Sigmoid colon (tissue), 4 donors: ENCODE measurements around the gene OR3A3.

ENCODE experiments used
- CTCF ChIP-seq, 4 experiments: fragments of 450-650 bp in 3 of 4; fragments of 200-600 bp in 1 of 4; IDR thresholded peaks; one replicate each; pipeline ENCODE4 v1.5.1; 2016 to 2019; ENCODE audit warnings: antibody characterized with exemption in 4 of 4, mild to moderate bottlenecking in 3 of 4, moderate library complexity in 2 of 4
- EP300 ChIP-seq, 4 donors: sonication (generic); formaldehyde crosslinking; IDR thresholded peaks; one replicate each; pipeline ENCODE4 v1.6.1; 2017; ENCODE audit warnings: antibody characterized with exemption in 4 of 4
- POLR2A ChIP-seq, 2 donors: fragments of 450-650 bp; IDR thresholded peaks; one replicate each; pipeline ENCODE4 v1.6.1; 2016; ENCODE audit warnings: antibody characterized with exemption in 2 of 2, mild to moderate bottlenecking in 2 of 2, moderate library complexity in 2 of 2
- POLR2AphosphoS5 ChIP-seq, 4 donors: sonication (generic); formaldehyde crosslinking; IDR thresholded peaks; one replicate each; pipeline ENCODE4 v1.6.1; 2017; ENCODE audit warnings: antibody characterized with exemption in 4 of 4

- TF ChIP-seq EP300 (IDR thresholded peaks at IDR 0.05) (no peak), CTCF (IDR thresholded peaks at IDR 0.05) (no peak), POLR2AphosphoS5 (IDR thresholded peaks at IDR 0.05) (no peak), POLR2A (IDR thresholded peaks at IDR 0.05) (no peak)
Measured at GRCh38 chr17:3381957-3382356, 29.2 kb upstream of the OR3A3 start.
